Forelimb muscle (tissue), 1 donor: ENCODE measurements around the gene ADTRP. TPM values are rescaled to one million over a fixed set of nuclear protein-coding genes. Genes with fewer than 3 reads are reported as not detected.
A peak's percentile ranks its signal among the peaks of the same experiment; 100 is the strongest.

ENCODE experiments used
- DNase-seq: peaks from one replicate; pipeline ENCODE4 v3.0.0-alpha.2; 2013; ENCODE audit warnings: low read depth
- polyA plus RNA-seq: library from polyadenylated mRNA; unstranded; fragments of 120-200 nt; gene quantifications from one replicate; pipeline ENCODE4 v1.2.1, GENCODE V29; 2013; ENCODE audit not compliant: insufficient read length

ADTRP gene
- polyA plus RNA-seq, 1 donor: 0.38 TPM

- no peak for DNase-seq
Measured at GRCh38 chr6:11755725-11756124, 22.9 kb downstream of the ADTRP start.

- DNase-seq: no peak
Measured at GRCh38 chr6:11754625-11755271, 23.9 kb downstream of the ADTRP start.

- no peak for DNase-seq
Measured at GRCh38 chr6:11753798-11754197, 24.8 kb downstream of the ADTRP start.

- DNase-seq: no peak
Measured at GRCh38 chr6:11752360-11752759, 26.2 kb downstream of the ADTRP start.

- DNase-seq: no peak
Measured at GRCh38 chr6:11750682-11751081, 27.9 kb downstream of the ADTRP start.

- no peak for DNase-seq
Measured at GRCh38 chr6:11748591-11749210, 29.9 kb downstream of the ADTRP start.

- no peak for DNase-seq
Measured at GRCh38 chr6:11747021-11747420, 31.6 kb downstream of the ADTRP start.

GRCh38 chr6:11744753-11745152 lies 33.9 kb downstream of the ADTRP start:
- DNase-seq: peak; percentile 57

GRCh38 chr6:11744101-11744500 lies 34.5 kb downstream of the ADTRP start:
- no peak for DNase-seq

- no peak for DNase-seq
Measured at GRCh38 chr6:11740875-11741274, 37.7 kb downstream of the ADTRP start.

- no peak for DNase-seq
Measured at GRCh38 chr6:11738661-11739375, 39.8 kb downstream of the ADTRP start.

GRCh38 chr6:11738234-11738633 lies 40.4 kb downstream of the ADTRP start:
- no peak for DNase-seq

- DNase-seq: no peak
Measured at GRCh38 chr6:11736601-11737000, 42.0 kb downstream of the ADTRP start.

GRCh38 chr6:11734861-11735613 lies 43.6 kb downstream of the ADTRP start:
- no peak for DNase-seq

GRCh38 chr6:11732036-11732631 lies 46.5 kb downstream of the ADTRP start:
- peak; percentile 49 for DNase-seq

- no peak for DNase-seq
Measured at GRCh38 chr6:11731423-11731822, 47.2 kb downstream of the ADTRP start.

- no peak for DNase-seq
Measured at GRCh38 chr6:11730641-11731040, 48.0 kb downstream of the ADTRP start.

- DNase-seq: no peak
Measured at GRCh38 chr6:11729076-11729475, 49.5 kb downstream of the ADTRP start.

- DNase-seq: no peak
Measured at GRCh38 chr6:11727998-11728961, 50.3 kb downstream of the ADTRP start.

- DNase-seq: no peak
Measured at GRCh38 chr6:11727346-11727997, 51.1 kb downstream of the ADTRP start.
